Fibroblast of lung (primary cell): Measurements from ENCODE around the gene TENM4.

Experiments
- EZH2 ChIP-seq: IDR thresholded peaks from 2 replicates; pipeline ENCODE4 v1.5.1; 2012; ENCODE audit warnings: low read length, control low read depth, mild to moderate bottlenecking; ENCODE audit errors: missing control alignments
- TF ChIP-seq, protein P1 (sequence below), 2 donors: IDR thresholded peaks in 1 of 2; conservative IDR thresholded peaks in 1 of 2; 1 replicate in 1 of 2; 2 replicates in 1 of 2; pipeline ENCODE4 v1.5.1; 2011 to 2012; ENCODE audit warnings: low read length in 2 of 2, control low read depth in 1 of 2, inconsistent platforms in 1 of 2, low read depth in 1 of 2, mild to moderate bottlenecking in 1 of 2

GRCh38 chr11:79444923-79445322 lies 4.1 kb upstream of the TENM4 start:
- TF ChIP-seq, protein P1, sequence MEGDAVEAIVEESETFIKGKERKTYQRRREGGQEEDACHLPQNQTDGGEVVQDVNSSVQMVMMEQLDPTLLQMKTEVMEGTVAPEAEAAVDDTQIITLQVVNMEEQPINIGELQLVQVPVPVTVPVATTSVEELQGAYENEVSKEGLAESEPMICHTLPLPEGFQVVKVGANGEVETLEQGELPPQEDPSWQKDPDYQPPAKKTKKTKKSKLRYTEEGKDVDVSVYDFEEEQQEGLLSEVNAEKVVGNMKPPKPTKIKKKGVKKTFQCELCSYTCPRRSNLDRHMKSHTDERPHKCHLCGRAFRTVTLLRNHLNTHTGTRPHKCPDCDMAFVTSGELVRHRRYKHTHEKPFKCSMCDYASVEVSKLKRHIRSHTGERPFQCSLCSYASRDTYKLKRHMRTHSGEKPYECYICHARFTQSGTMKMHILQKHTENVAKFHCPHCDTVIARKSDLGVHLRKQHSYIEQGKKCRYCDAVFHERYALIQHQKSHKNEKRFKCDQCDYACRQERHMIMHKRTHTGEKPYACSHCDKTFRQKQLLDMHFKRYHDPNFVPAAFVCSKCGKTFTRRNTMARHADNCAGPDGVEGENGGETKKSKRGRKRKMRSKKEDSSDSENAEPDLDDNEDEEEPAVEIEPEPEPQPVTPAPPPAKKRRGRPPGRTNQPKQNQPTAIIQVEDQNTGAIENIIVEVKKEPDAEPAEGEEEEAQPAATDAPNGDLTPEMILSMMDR (conservative IDR thresholded peaks at IDR 0.05 in 1 of 2, IDR thresholded peaks at IDR 0.05 in 1 of 2; ENCODE audit: low read depth in 1 of 2, low read length in 2 of 2): no peak
- TF ChIP-seq EZH2: no peak
